ENCODE measurements around the gene SEC61A1.
A peak's percentile ranks its signal among the peaks of the same experiment; 100 is the strongest.

The SEC61A1 gene
- total RNA-seq, result 167 reads per million, percentile 90 among the genes with 10 or more reads in this experiment

GRCh38 chr3:128051837-128052594 lies at the start of gene SEC61A1:
Gene SEC61A1, plus strand, starts transcription at chr3:128052437. Its CDS starts 116 bp downstream, at chr3:128052553.
- DNase-seq, result peak; percentile 94

- no peak for DNase-seq
Measured at GRCh38 chr3:128004661-128005060, 47.6 kb upstream of the SEC61A1 start.

GRCh38 chr3:128006061-128007032 lies 45.9 kb upstream of the SEC61A1 start:
- DNase-seq, result no peak

- no peak for DNase-seq
Measured at GRCh38 chr3:128007033-128007424, 45.2 kb upstream of the SEC61A1 start.

- no peak for DNase-seq
Measured at GRCh38 chr3:128009952-128010846, 42.0 kb upstream of the SEC61A1 start.

- no peak for DNase-seq
Measured at GRCh38 chr3:128011140-128011539, 41.1 kb upstream of the SEC61A1 start.

DNA sequence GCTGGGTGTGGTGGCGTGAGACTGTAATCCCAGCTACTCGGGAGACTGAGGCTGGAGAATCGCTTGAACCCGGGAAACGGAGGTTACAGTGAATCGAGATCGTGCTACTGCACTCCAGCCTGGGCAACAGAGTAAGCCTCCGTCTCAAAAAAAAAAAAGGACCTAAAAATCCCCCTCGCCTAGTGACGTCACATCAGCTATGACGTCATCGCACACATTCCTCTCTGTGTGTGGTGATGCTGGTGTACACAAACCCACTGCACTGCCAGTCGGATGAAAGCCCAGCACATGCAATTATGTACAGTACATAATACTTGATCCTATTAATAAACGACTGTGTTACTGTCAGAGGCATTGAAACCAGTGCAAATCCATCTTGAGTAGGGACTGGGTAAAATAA lies 40.2 kb upstream of the SEC61A1 start:
- DNase-seq, result no peak

DNA sequence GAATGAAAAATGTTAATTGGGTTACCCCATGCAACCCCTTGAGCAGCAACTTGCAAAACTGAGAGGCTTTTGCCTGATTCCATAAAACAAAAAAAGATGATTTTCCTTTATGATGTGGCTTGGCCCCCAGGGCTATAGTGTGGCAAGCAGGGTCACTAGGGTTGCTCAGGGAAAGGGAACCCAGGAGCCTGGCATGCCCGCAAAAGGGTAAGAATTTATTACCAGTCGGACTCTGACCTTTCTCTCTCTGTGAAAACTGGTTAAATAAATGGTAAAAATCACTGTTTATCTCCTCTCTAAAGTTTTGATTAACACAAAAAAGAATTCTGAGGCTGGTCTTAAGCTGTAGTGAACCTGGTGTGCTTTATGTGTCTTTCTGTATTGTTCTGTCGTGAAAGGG lies 37.7 kb upstream of the SEC61A1 start:
- DNase-seq, result no peak

DNA sequence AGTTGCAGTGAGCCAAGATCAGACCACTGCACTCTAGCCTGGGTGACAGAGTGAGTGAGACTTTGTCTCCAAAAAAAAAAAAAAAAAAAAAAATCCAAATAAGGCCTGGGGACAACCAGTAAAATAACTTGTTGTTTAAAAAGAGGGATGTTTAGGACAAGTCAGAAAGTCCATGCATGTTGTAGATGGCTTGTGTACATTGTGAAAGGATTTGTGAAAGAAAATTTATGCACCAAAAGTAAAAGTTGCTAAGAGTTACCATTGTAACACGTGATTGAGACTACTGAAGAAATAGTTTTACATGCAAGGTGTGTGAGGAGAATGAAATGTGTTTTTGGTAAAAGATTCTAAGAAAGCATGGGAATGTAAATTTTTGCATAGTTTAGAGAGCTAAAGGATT lies 35.7 kb upstream of the SEC61A1 start:
- no peak for DNase-seq

DNA sequence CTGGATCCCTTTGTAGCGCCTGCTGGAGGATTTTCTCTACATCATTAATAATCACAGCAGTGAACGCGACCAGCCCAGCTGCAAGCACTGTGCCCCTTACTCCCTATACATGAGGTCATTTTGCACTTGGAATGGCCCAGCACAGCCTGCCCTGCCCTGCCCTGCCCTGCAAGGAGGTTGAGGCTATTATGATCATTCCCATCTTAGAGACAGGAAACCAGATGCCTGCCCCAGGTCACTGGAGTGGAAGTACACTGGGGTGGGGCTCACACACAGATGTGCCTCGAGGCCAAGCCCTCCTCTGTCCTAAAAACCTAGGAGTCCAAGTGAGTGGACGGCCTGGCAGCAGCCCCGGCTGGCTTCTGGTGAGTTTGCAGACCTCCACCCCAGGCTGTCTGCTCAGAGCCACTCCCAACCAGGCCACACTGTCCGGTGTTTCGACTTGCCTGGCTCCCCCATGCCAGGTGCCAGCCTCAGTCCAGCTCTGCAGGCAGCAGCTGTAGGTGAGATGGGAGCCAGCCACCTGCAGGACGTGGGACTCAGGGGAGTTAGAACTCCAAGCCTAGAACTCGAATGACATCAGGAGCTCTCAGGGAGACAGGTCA lies 30.4 kb upstream of the SEC61A1 start:
- no peak for DNase-seq

GRCh38 chr3:128033102-128033501 lies 19.1 kb upstream of the SEC61A1 start:
- no peak for DNase-seq

DNA sequence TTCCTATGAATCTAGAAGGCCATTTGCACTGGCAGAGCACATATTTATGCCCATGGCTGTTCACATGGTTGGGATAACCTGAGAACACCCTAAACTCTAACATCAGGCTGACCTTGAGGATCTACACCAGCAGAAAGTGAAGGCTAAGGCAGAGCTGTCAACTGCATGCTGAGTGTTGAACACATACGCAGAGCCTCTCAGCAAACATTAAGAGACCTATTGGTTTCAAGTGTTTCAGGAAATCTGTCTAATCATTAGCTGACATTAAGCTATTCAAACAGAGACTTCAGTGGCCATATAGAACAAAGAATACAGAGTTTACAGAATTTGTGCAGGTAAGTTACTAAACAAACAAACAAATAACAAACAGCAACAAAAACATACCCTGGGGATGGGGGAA lies 16.1 kb upstream of the SEC61A1 start:
- no peak for DNase-seq

DNA sequence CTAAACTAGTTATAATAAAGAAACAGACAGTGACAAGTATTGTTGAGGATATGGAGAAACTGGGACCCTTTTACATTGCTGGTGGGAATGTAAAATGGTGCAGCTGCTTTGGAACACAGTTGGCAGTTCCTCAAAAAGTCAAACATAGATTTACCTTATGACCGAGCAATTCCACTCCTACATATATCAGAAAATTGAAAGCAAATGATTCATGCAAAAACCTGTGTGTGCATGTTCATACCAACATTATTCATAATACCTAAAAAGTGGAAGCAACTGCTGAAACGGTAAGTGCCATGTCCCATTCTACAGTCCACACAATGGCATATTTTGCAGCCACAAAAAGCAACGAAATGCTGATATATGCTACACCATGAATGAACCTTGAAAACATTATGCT lies 12.2 kb upstream of the SEC61A1 start:
- DNase-seq, result no peak

DNA sequence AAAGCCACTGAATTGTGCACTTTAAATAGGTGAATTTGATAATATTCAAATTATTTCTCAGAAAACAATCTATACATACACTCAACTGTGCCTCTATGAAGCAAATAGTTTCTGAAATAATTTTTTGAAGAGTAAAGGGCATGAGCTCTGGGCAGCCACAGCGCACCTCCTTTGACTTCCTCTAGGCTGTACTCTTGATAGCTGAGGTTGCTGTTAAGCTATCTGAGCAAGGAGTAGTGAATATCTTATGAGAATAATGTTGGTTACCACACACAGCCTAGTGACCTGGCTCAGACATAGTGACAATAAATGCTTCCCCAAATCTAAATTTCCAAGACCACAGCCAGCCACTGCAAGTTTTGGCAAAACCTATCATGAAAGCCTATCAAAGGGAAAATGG lies 11.6 kb upstream of the SEC61A1 start:
- DNase-seq, result no peak

DNA sequence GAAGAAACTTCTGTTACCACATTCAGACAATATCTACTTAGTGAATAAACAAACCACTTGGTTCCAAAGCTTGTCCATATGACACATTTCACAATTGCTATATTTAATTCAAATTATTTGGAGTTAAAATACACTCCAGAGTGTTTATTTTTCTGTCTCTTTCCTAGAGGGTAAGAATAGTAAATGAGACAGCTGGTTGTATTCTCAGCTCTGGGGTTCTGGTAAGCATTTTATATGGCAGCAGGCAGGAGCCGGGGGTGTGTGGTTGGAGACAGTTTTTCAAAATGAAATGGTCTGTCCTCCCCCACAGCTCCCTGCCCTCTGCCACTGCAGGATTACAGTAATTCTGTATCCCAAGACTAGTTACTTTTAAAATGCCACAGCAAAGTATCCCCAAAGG lies 10.9 kb upstream of the SEC61A1 start:
- DNase-seq, result no peak

- no peak for DNase-seq
Measured at GRCh38 chr3:128050597-128050996, 1.6 kb upstream of the SEC61A1 start.

DNA sequence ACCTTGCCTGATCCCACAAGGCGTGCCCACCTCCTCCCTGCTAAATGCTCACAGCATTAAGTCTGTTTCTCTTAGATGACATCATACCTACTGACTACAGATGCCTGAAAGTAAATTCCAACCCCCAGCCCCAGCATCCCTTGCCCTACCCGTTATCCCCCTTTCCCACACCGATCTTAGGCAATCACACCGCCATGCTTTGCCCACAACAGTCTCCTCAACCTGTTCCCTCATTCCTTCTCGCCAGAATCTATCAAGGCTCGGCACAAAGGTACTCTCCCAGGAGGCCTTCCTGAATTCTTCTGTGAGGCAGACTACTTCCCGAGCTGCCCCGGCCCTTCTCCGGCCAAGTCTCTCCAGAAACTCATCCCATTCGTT lies 789 bp upstream of the SEC61A1 start:
- no peak for DNase-seq

DNA sequence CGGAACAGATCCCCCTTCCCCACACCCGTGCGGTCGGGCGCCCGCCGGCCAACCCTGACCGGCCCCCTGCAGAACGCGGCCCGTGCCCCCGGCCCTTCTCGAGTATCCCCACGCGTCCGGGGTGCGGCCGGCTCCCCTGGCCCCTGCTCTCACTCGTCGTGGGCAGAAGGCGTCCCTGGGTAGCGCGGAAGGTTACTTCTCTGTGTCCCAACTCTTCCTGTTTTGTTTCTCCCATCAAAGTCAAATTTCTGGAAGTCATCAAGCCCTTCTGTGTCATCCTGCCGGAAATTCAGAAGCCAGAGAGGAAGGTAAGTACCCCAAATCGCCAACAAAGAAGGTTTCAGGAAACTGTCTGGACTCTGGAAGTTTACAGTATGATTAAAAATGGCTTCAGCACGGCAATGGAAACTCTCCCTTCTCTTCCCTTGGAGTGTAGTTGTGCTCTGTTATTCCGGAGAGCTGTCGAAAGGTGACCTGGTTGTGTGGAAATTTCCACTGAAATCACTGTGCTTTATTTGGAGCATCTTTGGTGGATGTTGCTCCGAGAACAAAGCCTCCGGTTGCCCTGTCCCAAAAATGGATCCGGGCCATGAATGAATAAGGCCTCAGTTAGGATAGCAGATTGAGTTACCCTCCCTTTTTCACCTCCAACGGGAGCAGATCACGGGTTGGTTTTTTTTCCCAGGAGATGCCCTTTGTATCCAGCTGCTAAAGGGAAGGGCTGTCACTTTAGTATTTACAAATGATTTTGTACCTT lies 536 bp downstream of the SEC61A1 start:
- DNase-seq, result no peak

DNA sequence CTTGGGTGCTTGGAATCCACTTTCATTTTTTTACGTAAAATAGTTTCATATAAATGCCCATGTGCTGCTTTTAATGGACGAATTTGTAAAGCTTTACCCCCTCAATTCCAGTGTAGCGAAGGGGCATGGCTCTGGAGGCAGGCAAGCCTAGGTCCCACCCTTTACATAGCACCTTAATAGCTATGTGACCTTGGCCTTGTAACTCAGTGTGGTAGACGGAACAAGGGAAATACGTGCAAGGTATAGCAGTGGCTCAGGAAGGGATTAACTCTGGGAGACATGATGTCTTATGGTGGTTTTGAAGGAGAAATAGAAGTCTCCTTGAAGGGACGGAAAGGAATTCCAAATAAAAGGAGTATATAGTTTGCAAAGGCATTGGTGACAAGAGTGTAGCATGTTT lies 1.4 kb downstream of the SEC61A1 start:
- DNase-seq, result no peak

GRCh38 chr3:128054367-128054766 lies 2.1 kb downstream of the SEC61A1 start:
- no peak for DNase-seq

DNA sequence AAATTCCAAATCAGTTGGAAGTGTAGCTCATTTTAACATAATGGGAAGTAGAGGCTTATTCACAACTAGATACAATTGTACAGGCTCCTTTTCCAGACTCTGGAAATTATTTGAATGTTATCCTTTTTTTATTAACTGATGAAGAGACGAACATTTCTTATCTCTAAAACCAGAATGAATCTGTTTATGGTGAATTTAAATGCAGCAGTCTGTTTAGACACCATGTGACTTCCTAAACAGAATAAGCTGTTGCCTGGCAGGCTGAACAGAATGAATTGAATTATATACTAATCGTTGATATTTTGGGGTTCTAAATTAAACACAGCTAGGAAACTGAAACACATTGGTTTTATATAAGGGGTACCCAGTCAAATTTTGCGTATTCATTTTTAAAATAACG lies 4.0 kb downstream of the SEC61A1 start:
- DNase-seq, result no peak
